Mammary epithelial cell (primary cell): ENCODE measurements around the gene BDKRB1.

ENCODE experiments used
- CTCF ChIP-seq, 2 donors: IDR thresholded peaks in 1 of 2; conservative IDR thresholded peaks in 1 of 2; 2 replicates each; pipeline ENCODE4 v1.5.1; 2011 to 2012; ENCODE audit warnings: inconsistent platforms in 2 of 2, low read length in 2 of 2, mild to moderate bottlenecking in 2 of 2, control low read depth in 1 of 2, low read depth in 1 of 2; ENCODE audit not compliant: insufficient read depth in 1 of 2; ENCODE audit errors: extremely low read depth in 1 of 2
- EZH2 ChIP-seq: IDR thresholded peaks from 2 replicates; pipeline ENCODE4 v1.6.1; 2012; ENCODE audit warnings: low read length, inconsistent platforms, borderline replicate concordance

- peak in 1 of 2 donors; percentile 17 for TF ChIP-seq CTCF (conservative IDR thresholded peaks at IDR 0.05 in 1 of 2, IDR thresholded peaks at IDR 0.05 in 1 of 2; ENCODE audit: extremely low read depth in 1 of 2, insufficient read depth in 1 of 2, low read depth in 1 of 2, low read length in 2 of 2)
- TF ChIP-seq EZH2 = no peak
Observed at GRCh38 chr14:96245710-96246538, 10.1 kb upstream of the BDKRB1 start.
